Colonic mucosa (tissue), 4 donors: Measurements from ENCODE around the gene FAIM2. TPM values are rescaled to one million over a fixed set of nuclear protein-coding genes. Genes with fewer than 3 reads are reported as not detected.

Source experiments
- DNase-seq: peaks from one replicate; pipeline ENCODE4 v3.0.0-alpha.2; 2020
- H3K27ac ChIP-seq: fragments of 200-600 bp; one replicate; pipeline ENCODE4 v1.8.0; 2021
- H3K27me3 ChIP-seq: fragments of 200-600 bp; one replicate; pipeline ENCODE4 v1.8.0; 2021
- H3K36me3 ChIP-seq: fragments of 200-600 bp; one replicate; pipeline ENCODE4 v1.8.0; 2021
- H3K4me1 ChIP-seq: fragments of 200-600 bp; one replicate; pipeline ENCODE4 v1.8.0; 2021; ENCODE audit warnings: mild to moderate bottlenecking
- H3K4me3 ChIP-seq: fragments of 200-600 bp; one replicate; pipeline ENCODE4 v1.8.0; 2021
- H3K9ac ChIP-seq, 2 donors: one replicate each; pipeline ENCODE4 v1.7.0; 2013; ENCODE audit warnings: control low read depth in 2 of 2, low read depth in 2 of 2, low read length in 2 of 2
- H3K9me3 ChIP-seq: fragments of 200-600 bp; one replicate; pipeline ENCODE4 v1.8.0; 2021
- CTCF ChIP-seq: fragments of 200-600 bp; IDR thresholded peaks from one replicate; pipeline ENCODE4 v1.8.0; 2022; ENCODE audit warnings: antibody characterized with exemption, mild to moderate bottlenecking
- intact Hi-C: fragments of 100-400 bp; cut with DNase I; formaldehyde crosslinking; loops from one replicate; pipeline ENCODE4 v1.14.1; 2022
- total RNA-seq, 2 donors: library from RNA; stranded (reverse); fragmentation: NEBNext Ultra II Directional in 1 of 2; extraction: Animal tissue kit (Norgen Biotek cat#: 25700) in 1 of 2; gene quantifications; one replicate each; pipeline ENCODE4 v1.2.1, GENCODE V29; 2021
- donor health status: healthy.
- donor health status: DM: no; HTN: no; CAD: no.
- donor health status: DM: no; HTN: no; CAD: no.

The FAIM2 gene
- total RNA-seq, 2 donors from 2014 or later, result 2.8 to 3.6 TPM

- Histone ChIP-seq H3K9me3 (no peaks in the 10 kb centered on the region), H3K4me1 (peaks cover 8% of the 10 kb centered on the region), H3K27ac (peak overlapping the region; percentile 33), H3K9ac (peak overlapping the region in 1 of 2 donors; percentile 48), H3K36me3 (no peaks in the 10 kb centered on the region), H3K27me3 (no peaks in the 10 kb centered on the region), H3K4me3 (no peak overlapping the region)
- peak; percentile 68 for DNase-seq
- TF ChIP-seq CTCF, result no peak
- intact Hi-C loops, result no loop called here
Measured at GRCh38 chr12:49946086-49946485, 42.4 kb upstream of the FAIM2 start.

GRCh38 chr12:49945394-49946080 is 41.8 kb upstream of the FAIM2 start:
- peak; percentile 86 for DNase-seq
- Histone ChIP-seq H3K36me3 (no peaks in the 10 kb centered on the region), H3K27ac (peak overlapping the region; percentile 33), H3K4me3 (no peak overlapping the region), H3K4me1 (peaks cover 8% of the 10 kb centered on the region), H3K27me3 (no peaks in the 10 kb centered on the region), H3K9me3 (no peaks in the 10 kb centered on the region), H3K9ac (peak overlapping the region; percentile 48 to 54)
- peak; percentile 84 for TF ChIP-seq CTCF
- intact Hi-C loops, result no loop called here

GRCh38 chr12:49944718-49945117 is 41.0 kb upstream of the FAIM2 start:
- TF ChIP-seq CTCF, result no peak
- no peak overlapping the region for H3K9ac ChIP-seq
- no peaks in the 10 kb centered on the region for H3K27me3 ChIP-seq
- intact Hi-C loops, result no loop called here
- H3K36me3 ChIP-seq, result no peaks in the 10 kb centered on the region
- DNase-seq, result no peak
- H3K27ac ChIP-seq, result no peak overlapping the region
- H3K9me3 ChIP-seq, result no peaks in the 10 kb centered on the region
- peaks cover 8% of the 10 kb centered on the region for H3K4me1 ChIP-seq
- no peak overlapping the region for H3K4me3 ChIP-seq

- H3K27me3 ChIP-seq, result no peaks in the 10 kb centered on the region
- H3K9me3 ChIP-seq, result no peaks in the 10 kb centered on the region
- no peak overlapping the region for H3K4me3 ChIP-seq
- no peaks in the 10 kb centered on the region for H3K36me3 ChIP-seq
- no peak overlapping the region for H3K9ac ChIP-seq
- intact Hi-C loops, result no loop called here
- no peak for TF ChIP-seq CTCF
- no peak for DNase-seq
- peaks cover 8% of the 10 kb centered on the region for H3K4me1 ChIP-seq
- no peak overlapping the region for H3K27ac ChIP-seq
Measured at GRCh38 chr12:49944046-49944445, 40.3 kb upstream of the FAIM2 start.

- H3K9ac ChIP-seq, result no peak overlapping the region
- no peak overlapping the region for H3K4me3 ChIP-seq
- DNase-seq, result no peak
- no peaks in the 10 kb centered on the region for H3K9me3 ChIP-seq
- no peaks in the 10 kb centered on the region for H3K36me3 ChIP-seq
- intact Hi-C loops, result no loop called here
- TF ChIP-seq CTCF, result no peak
- peaks cover 8% of the 10 kb centered on the region for H3K4me1 ChIP-seq
- no peak overlapping the region for H3K27ac ChIP-seq
- no peaks in the 10 kb centered on the region for H3K27me3 ChIP-seq
Measured at GRCh38 chr12:49943625-49943960, 39.9 kb upstream of the FAIM2 start.
